SK-N-SH (cell line): ENCODE data around the gene BLID.

Source experiments
- CTCF ChIP-seq: fragments of 200-600 bp; sonication (generic); IDR thresholded peaks from 2 replicates; pipeline ENCODE4 v1.6.1; 2017; ENCODE audit warnings: antibody characterized with exemption, mild to moderate bottlenecking, moderate library complexity
- EP300 ChIP-seq, 2 experiments: IDR thresholded peaks; 2 replicates each; pipeline versions ENCODE4 v1.4.0 to v1.6.1; 2012; ENCODE audit warnings: borderline replicate concordance in 1 of 2, low read depth in 1 of 2, low read length in 1 of 2
- JUND ChIP-seq: IDR thresholded peaks from 2 replicates; pipeline ENCODE4 v1.4.0; 2012
- NFIC ChIP-seq: IDR thresholded peaks from 2 replicates; pipeline ENCODE4 v1.4.0; 2012; ENCODE audit warnings: borderline replicate concordance
- NRF1 ChIP-seq: IDR thresholded peaks from 2 replicates; pipeline ENCODE4 v1.6.1; 2012; ENCODE audit warnings: low read depth, mild to moderate bottlenecking, low read length
- POLR2AphosphoS5 ChIP-seq: IDR thresholded peaks from 2 replicates; pipeline ENCODE4 v1.6.1; 2012; ENCODE audit warnings: low read depth, low read length
- RAD21 ChIP-seq: IDR thresholded peaks from 2 replicates; pipeline ENCODE4 v1.6.1; 2012; ENCODE audit warnings: mild to moderate bottlenecking, low read length
- RFX5 ChIP-seq: IDR thresholded peaks from 2 replicates; pipeline ENCODE4 v1.6.1; 2012; ENCODE audit warnings: mild to moderate bottlenecking, improper control_type of control experiment, low read length
- SMC3 ChIP-seq: IDR thresholded peaks from 2 replicates; pipeline ENCODE4 v1.6.1; 2012; ENCODE audit warnings: low read depth, low read length, improper control_type of control experiment
- TAF1 ChIP-seq: IDR thresholded peaks from 2 replicates; pipeline ENCODE4 v1.6.1; 2012; ENCODE audit warnings: low read depth, mild to moderate bottlenecking, low read length, moderate library complexity, borderline replicate concordance
- TF ChIP-seq, protein P1 (sequence below): IDR thresholded peaks from 2 replicates; pipeline ENCODE4; 2012

GRCh38 chr11:122075016-122075415, 41.0 kb downstream of the BLID start:
- TF ChIP-seq JUND = no peak
- no peak for TF ChIP-seq EP300 (IDR thresholded peaks at IDR 0.05; ENCODE audit: borderline replicate concordance in 1 of 2, low read depth in 1 of 2, low read length in 1 of 2)
- no peak for TF ChIP-seq CTCF
- no peak for TF ChIP-seq POLR2AphosphoS5
- TF ChIP-seq SMC3 = no peak
- TF ChIP-seq NFIC = no peak
- TF ChIP-seq, protein P1, sequence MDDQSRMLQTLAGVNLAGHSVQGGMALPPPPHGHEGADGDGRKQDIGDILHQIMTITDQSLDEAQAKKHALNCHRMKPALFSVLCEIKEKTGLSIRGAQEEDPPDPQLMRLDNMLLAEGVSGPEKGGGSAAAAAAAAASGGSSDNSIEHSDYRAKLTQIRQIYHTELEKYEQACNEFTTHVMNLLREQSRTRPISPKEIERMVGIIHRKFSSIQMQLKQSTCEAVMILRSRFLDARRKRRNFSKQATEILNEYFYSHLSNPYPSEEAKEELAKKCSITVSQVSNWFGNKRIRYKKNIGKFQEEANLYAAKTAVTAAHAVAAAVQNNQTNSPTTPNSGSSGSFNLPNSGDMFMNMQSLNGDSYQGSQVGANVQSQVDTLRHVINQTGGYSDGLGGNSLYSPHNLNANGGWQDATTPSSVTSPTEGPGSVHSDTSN = no peak
- TF ChIP-seq RAD21 = no peak
- no peak for TF ChIP-seq NRF1
- no peak for TF ChIP-seq TAF1
- TF ChIP-seq RFX5 = no peak
